Left lung (tissue), 10 donors: ENCODE results near the gene TMEM94. TPM values are rescaled to one million over a fixed set of nuclear protein-coding genes. Genes with fewer than 3 reads are reported as not detected.

ENCODE experiments used
- ATAC-seq: fragments of 200-7000 bp; cut with Tn5 transposase; one replicate; pipeline ENCODE4 v1.9.1; 2020; ENCODE audit warnings: moderate library complexity
- DNase-seq, 4 donors: peaks; one replicate each; pipeline ENCODE4 v3.0.0-alpha.2; 2013 to 2020
- H3K27ac ChIP-seq, 2 donors: fragments of 200-600 bp; sonication (generic) in 1 of 2; one replicate each; pipeline versions ENCODE4 v1.5.0 to v1.8.0; 2020 to 2021
- H3K27me3 ChIP-seq, 2 donors: fragments of 200-600 bp; sonication (generic) in 1 of 2; one replicate each; pipeline versions ENCODE4 v1.5.0 to v1.8.0; 2020 to 2021
- H3K36me3 ChIP-seq, 2 donors: fragments of 200-600 bp; sonication (generic) in 1 of 2; one replicate each; pipeline versions ENCODE4 v1.5.0 to v1.8.0; 2020 to 2021
- H3K4me1 ChIP-seq, 2 donors: fragments of 200-600 bp; one replicate each; pipeline ENCODE4 v1.8.0; 2021
- H3K4me3 ChIP-seq, 2 donors: fragments of 200-600 bp; sonication (generic) in 1 of 2; one replicate each; pipeline versions ENCODE4 v1.5.0 to v1.8.0; 2020 to 2021; ENCODE audit warnings: mild to moderate bottlenecking in 1 of 2
- H3K9me3 ChIP-seq, 2 donors: fragments of 200-600 bp; sonication (generic) in 1 of 2; one replicate each; pipeline versions ENCODE4 v1.5.0 to v1.8.0; 2020 to 2021
- intact Hi-C, 2 donors: fragments of 100-400 bp; cut with DNase I; formaldehyde crosslinking; loops; one replicate each; pipeline versions ENCODE4 v1.11.2 to v1.14.2; 2022
- polyA plus RNA-seq, 6 donors: library from polyadenylated mRNA; unstranded; fragments of 120-200 nt; gene quantifications; one replicate each; pipeline ENCODE4 v1.2.1, GENCODE V29; 2013; ENCODE audit not compliant: insufficient read length in 6 of 6
- total RNA-seq, 2 donors: library from RNA; stranded (reverse); fragmentation: NEBNext Ultra II Directional; extraction: Animal tissue kit (Norgen Biotek cat#: 25700); gene quantifications; one replicate each; pipeline ENCODE4 v1.2.1, GENCODE V29; 2021
- TF ChIP-seq, protein P1 (sequence below), 2 donors: fragments of 200-600 bp; sonication (generic) in 1 of 2; IDR thresholded peaks; one replicate each; pipeline versions ENCODE4 v1.5.0 to v1.8.0; 2021; ENCODE audit warnings: antibody characterized with exemption in 2 of 2
- donor health status: DM: no; HTN: yes; CAD: no.
- donor health status: DM: no; HTN: no; CAD: no.

TMEM94 gene
- total and polyA plus RNA-seq, 8 donors: 68.4 to 91.7 (median 77.7) TPM

- Histone ChIP-seq H3K27me3 (no peaks in the 10 kb centered on the region), H3K36me3 (peaks cover 0 to 8% of the 10 kb centered on the region in 2 donors), H3K27ac (no peak overlapping the region), H3K9me3 (no peaks in the 10 kb centered on the region), H3K4me3 (no peak overlapping the region), H3K4me1 (peaks cover 0 to 5% of the 10 kb centered on the region in 2 donors)
- intact Hi-C loops: no loop called here
- ATAC-seq (peak; percentile 61), DNase-seq (no peak)
- TF ChIP-seq, protein P1, sequence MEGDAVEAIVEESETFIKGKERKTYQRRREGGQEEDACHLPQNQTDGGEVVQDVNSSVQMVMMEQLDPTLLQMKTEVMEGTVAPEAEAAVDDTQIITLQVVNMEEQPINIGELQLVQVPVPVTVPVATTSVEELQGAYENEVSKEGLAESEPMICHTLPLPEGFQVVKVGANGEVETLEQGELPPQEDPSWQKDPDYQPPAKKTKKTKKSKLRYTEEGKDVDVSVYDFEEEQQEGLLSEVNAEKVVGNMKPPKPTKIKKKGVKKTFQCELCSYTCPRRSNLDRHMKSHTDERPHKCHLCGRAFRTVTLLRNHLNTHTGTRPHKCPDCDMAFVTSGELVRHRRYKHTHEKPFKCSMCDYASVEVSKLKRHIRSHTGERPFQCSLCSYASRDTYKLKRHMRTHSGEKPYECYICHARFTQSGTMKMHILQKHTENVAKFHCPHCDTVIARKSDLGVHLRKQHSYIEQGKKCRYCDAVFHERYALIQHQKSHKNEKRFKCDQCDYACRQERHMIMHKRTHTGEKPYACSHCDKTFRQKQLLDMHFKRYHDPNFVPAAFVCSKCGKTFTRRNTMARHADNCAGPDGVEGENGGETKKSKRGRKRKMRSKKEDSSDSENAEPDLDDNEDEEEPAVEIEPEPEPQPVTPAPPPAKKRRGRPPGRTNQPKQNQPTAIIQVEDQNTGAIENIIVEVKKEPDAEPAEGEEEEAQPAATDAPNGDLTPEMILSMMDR (IDR thresholded peaks at IDR 0.05): no peak
Measured at GRCh38 chr17:75542229-75542628, 85.8 kb downstream of the TMEM94 start.

DNA sequence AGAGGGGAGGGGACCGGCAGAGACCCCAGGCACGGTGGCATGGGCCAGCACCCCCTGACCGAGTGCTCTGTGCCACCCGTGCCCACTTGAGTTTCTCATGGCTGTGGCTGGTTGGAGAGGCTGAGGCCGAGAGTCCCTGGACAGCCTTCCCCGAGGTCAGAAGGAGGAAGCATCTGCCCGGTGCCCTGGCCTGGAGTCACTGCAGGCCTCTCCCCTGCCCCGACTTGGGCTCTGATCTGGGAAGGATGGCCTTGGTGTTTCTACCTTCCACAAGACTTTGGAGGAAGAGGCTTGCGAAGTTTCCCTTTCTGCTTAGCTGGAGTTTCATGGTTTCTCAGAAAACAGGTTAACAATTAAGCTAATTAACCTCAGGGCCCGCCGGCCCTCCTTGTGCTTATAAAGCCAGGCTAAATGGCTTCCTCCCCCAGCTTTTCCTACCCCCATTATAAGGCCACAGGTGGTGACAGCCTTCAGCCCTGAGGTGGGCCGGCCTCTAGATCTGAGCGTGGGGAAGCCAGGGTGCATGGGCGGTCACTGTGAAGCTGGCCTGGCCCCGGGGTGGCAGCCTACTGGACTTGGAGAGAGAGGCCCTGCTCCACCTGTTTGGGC lies 86.4 kb downstream of the TMEM94 start:
- peaks cover 0 to 5% of the 10 kb centered on the region in 2 donors for H3K4me1 ChIP-seq
- no peaks in the 10 kb centered on the region for H3K27me3 ChIP-seq
- H3K9me3 ChIP-seq: no peaks in the 10 kb centered on the region
- no peak overlapping the region for H3K4me3 ChIP-seq
- H3K36me3 ChIP-seq: peaks cover 0 to 8% of the 10 kb centered on the region in 2 donors
- DNase-seq (no peak), ATAC-seq (peak; percentile 38)
- TF ChIP-seq, protein P1 (IDR thresholded peaks at IDR 0.05): no peak
- no peak overlapping the region for H3K27ac ChIP-seq
- intact Hi-C loops: no loop called here

DNA sequence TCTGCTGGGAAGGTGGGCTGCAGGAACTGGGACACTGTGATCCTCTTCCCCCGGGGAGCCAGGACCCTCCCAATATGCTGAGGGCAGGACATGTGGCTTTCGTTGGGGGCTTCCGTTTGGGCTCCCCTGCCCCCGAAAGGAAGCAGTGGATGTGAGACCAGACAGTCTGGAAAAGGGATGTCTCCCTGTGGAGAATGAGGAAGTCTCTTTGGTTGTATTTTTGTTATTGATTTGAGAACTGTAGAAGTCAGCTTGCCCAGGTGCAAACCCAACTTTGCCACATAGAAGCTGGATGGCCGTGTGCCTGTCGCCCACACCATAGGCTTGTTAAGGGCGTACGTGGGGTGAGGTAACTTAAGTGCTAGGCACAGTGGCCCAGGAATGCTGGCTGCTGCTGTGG lies 87.8 kb downstream of the TMEM94 start:
- ATAC-seq (no peak), DNase-seq (no peak)
- no peaks in the 10 kb centered on the region for H3K9me3 ChIP-seq
- intact Hi-C loops: no loop called here
- H3K27me3 ChIP-seq: no peaks in the 10 kb centered on the region
- H3K4me3 ChIP-seq: no peak overlapping the region
- H3K4me1 ChIP-seq: peaks cover 0 to 5% of the 10 kb centered on the region in 2 donors
- H3K27ac ChIP-seq: no peak overlapping the region
- peaks cover 0 to 8% of the 10 kb centered on the region in 2 donors for H3K36me3 ChIP-seq
- TF ChIP-seq, protein P1 (IDR thresholded peaks at IDR 0.05): no peak

GRCh38 chr17:75546181-75546580 lies 89.7 kb downstream of the TMEM94 start:
- TF ChIP-seq, protein P1 (IDR thresholded peaks at IDR 0.05): no peak
- Histone ChIP-seq H3K27ac (no peak overlapping the region), H3K36me3 (peaks cover 0 to 8% of the 10 kb centered on the region in 2 donors), H3K4me1 (peaks cover 0 to 5% of the 10 kb centered on the region in 2 donors), H3K9me3 (no peaks in the 10 kb centered on the region), H3K27me3 (no peaks in the 10 kb centered on the region), H3K4me3 (no peak overlapping the region)
- ATAC-seq (no peak), DNase-seq (no peak)
- intact Hi-C loops: no loop called here

GRCh38 chr17:75547091-75547490 lies 90.7 kb downstream of the TMEM94 start:
- Histone ChIP-seq H3K27me3 (no peaks in the 10 kb centered on the region), H3K36me3 (peaks cover 0 to 8% of the 10 kb centered on the region in 2 donors), H3K9me3 (no peaks in the 10 kb centered on the region), H3K4me3 (no peak overlapping the region), H3K4me1 (peaks cover 0 to 5% of the 10 kb centered on the region in 2 donors), H3K27ac (no peak overlapping the region)
- intact Hi-C loops: no loop called here
- ATAC-seq (no peak), DNase-seq (no peak)
- TF ChIP-seq, protein P1 (IDR thresholded peaks at IDR 0.05): no peak
